Uterus (tissue), 2 donors: ENCODE measurements around the gene MRPL14.

Experiments used
- POLR2A ChIP-seq, 2 donors: fragments of 450-650 bp; IDR thresholded peaks; one replicate each; pipeline ENCODE4 v1.6.1; 2016; ENCODE audit warnings: antibody characterized with exemption in 2 of 2, mild to moderate bottlenecking in 1 of 2, moderate library complexity in 1 of 2
- TF ChIP-seq, protein P1 (sequence below), 4 experiments: fragments of 200-600 bp in 2 of 4; fragments of 450-650 bp in 2 of 4; sonication (generic) in 2 of 4; IDR thresholded peaks; one replicate each; pipeline ENCODE4 v1.5.1; 2016 to 2019; ENCODE audit warnings: antibody characterized with exemption in 4 of 4, mild to moderate bottlenecking in 2 of 4, moderate library complexity in 1 of 4

DNA sequence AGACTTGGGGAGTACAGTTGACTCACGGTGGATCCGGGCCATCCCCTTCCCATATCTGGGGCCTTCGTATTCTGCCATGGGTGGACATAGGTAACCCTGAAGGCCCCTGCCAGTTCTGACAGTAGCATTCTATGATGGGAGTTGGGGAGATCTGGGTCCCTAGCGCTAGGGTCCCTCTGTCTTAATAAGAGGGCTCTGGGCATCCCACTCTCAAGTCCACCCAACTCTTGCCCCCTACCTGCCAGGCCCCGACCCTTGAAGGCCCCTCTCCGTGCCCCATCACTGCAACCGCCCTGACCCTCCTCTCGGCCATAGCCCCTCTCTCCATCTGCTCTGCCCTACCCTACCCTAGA, 24.8 kb upstream of the MRPL14 start:
- TF ChIP-seq, protein P1, sequence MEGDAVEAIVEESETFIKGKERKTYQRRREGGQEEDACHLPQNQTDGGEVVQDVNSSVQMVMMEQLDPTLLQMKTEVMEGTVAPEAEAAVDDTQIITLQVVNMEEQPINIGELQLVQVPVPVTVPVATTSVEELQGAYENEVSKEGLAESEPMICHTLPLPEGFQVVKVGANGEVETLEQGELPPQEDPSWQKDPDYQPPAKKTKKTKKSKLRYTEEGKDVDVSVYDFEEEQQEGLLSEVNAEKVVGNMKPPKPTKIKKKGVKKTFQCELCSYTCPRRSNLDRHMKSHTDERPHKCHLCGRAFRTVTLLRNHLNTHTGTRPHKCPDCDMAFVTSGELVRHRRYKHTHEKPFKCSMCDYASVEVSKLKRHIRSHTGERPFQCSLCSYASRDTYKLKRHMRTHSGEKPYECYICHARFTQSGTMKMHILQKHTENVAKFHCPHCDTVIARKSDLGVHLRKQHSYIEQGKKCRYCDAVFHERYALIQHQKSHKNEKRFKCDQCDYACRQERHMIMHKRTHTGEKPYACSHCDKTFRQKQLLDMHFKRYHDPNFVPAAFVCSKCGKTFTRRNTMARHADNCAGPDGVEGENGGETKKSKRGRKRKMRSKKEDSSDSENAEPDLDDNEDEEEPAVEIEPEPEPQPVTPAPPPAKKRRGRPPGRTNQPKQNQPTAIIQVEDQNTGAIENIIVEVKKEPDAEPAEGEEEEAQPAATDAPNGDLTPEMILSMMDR (IDR thresholded peaks at IDR 0.05) = no peak
- TF ChIP-seq POLR2A (IDR thresholded peaks at IDR 0.05) = no peak
